NCI-H2081 treated with DMSO at 0.1 percent for 48 hours (cell line): Measurements from ENCODE around the gene EPS8.

ENCODE experiments used
- DNase-seq: peaks from one replicate; lab custom pipeline; 2025; lab: John Stamatoyannopoulos, UW

EPS8 gene

DNA sequence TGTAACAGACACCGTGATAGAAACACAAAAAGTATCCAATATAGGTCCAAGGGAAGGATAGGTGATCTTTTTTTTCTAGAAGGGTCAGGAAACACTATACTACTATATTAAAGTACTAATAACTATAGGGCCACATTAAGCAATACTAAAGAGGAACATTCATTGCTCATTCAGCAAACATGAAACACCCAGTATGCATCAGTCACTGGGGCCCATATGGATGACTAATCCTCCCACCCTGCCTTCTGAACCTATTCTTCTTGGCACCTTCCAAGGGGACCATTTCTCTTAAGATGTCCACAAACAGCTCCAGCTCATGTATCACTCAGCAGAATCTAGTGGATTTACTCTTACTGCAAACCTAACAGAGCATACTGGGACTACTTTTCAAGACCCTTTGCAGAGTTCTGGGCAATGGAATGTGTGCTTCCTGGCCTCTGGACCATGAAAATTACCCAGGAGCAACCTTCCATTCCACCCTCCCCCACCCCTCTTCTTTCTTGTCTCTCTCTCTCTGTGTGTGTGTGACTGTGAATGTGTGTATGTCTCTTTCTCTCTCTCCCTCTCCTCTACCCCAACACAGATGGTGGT lies 187.9 kb downstream of the EPS8 start:
- no peak for DNase-seq

DNA sequence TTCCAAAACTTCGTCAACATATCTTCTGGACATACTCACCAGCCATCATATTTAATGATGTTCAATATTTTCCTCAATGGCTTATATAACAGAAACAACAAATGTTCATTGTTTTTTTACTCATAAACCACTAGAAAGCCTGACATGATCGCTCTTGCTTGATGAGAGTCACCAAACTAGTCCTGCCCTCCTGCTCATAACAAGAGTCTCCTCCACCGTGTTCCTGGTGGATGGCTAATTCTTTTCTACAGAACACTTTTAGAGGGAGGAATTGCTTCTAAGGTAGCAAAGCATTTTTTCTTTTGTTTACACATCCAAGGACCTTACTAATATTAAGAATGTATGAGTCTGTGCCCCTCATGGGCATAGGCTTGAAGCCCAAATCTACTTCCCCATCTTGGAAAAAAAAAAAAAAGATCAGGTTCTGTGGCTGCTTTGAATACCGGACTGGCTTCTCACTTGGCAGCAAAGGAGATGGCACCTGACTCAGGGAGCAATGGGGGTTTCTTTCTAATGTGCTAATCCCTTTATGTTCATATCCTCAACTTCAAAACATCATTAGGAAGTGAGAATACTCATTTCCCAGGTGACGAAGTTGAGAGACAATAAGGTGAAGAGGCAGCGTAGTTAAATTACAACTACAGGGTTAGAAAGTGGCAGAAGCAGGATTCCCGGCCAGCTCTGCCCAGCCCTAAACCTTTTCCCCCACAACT lies 188.8 kb downstream of the EPS8 start:
- no peak for DNase-seq

DNA sequence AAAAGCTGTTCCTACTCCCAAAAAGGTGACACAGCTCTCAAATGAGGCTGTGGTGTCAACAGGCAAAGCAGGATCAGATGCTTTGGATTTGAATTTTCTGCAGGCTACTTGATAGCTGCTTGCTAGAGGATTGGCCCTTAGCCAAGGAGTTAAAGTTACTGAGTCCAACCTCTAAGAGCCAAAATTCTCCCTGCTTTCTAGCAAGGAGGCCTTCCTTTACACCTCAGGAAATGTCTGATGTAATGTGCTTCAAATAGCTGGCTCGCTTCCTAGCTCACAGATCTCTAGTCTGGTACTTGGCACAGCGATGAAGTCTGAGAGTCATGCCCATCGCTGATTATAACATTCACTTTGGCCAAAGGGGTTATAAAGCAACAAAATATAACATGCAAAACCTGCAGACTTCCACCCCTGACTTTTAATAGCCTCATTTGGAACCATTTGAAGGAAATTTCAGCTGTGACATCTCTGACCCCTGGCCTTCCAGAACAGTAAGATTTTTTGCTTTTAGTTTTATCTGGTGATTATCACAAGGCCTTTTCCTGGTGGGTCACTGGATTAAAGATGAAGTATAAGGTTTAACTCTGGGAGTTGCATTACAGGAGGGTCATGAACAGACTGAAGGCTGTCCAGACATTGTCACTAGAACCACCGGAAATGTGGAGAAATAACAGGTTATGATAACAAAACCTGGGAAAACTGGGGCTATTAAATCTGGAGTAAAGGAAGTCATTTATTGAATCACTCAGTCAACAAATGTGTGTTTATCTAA lies 189.7 kb downstream of the EPS8 start:
- DNase-seq: no peak

GRCh38 chr12:15597125-15597830 lies 191.9 kb downstream of the EPS8 start:
- DNase-seq: no peak

GRCh38 chr12:15596174-15596573 lies 193.0 kb downstream of the EPS8 start:
- DNase-seq: no peak

GRCh38 chr12:15592934-15593333 lies 196.3 kb downstream of the EPS8 start:
- no peak for DNase-seq

GRCh38 chr12:15591811-15592210 lies 197.4 kb downstream of the EPS8 start:
- no peak for DNase-seq

- no peak for DNase-seq
These were observed 198.9 kb downstream of the EPS8 start for GRCh38 chr12:15590180-15590826.

- DNase-seq: no peak
These were observed 199.7 kb downstream of the EPS8 start for GRCh38 chr12:15589328-15590032.

DNA sequence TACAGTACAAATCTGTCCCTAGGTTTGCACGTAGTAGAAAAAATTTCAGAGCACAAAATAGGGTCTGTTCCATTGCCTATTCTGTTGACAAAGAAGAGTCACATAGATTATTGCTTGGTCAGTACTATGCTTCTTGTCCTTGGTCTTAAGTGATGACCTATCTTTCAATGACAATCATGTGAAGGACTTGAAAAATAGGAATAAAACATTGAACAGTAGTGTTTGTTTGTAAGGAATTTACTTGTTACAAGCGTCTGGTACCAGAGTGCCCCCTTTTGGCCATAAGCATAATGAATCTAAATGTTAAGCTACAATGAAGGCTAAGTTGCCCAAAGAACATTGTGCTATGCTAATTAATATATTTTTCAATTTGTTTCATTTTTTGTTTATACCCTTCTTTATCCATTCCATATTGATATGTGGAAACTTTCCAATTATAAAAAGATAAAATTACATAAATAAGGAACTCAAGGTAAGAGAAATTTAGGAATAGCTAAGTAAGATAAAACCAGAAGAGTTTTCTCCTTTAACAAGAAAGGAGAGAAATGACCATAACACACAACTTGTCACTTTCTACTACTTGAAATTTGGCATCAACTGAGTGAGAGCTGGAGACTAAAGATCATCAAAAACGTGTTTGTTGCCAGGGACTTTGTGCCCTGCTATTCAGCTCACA lies 204.7 kb downstream of the EPS8 start:
- DNase-seq: no peak

GRCh38 chr12:15583804-15584203 lies 205.4 kb downstream of the EPS8 start:
- DNase-seq: no peak

GRCh38 chr12:15581006-15581405 lies 208.2 kb downstream of the EPS8 start:
- no peak for DNase-seq

DNA sequence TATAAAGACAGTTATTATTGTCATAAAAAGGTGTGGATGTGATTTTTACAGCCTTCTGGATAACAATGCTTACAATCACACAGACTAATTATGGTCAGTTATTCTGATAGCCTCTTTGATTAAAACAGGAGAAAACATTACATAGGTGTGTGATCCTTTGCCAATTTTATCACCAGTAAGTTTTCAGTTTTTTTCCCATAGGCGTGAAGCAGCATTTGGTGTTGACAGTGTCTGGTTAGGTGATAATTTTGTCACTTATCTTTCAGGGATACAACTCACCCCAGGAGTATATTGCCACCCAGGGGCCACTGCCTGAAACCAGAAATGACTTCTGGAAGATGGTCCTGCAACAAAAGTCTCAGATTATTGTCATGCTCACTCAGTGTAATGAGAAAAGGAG lies 208.8 kb downstream of the EPS8 start:
- DNase-seq: no peak

DNA sequence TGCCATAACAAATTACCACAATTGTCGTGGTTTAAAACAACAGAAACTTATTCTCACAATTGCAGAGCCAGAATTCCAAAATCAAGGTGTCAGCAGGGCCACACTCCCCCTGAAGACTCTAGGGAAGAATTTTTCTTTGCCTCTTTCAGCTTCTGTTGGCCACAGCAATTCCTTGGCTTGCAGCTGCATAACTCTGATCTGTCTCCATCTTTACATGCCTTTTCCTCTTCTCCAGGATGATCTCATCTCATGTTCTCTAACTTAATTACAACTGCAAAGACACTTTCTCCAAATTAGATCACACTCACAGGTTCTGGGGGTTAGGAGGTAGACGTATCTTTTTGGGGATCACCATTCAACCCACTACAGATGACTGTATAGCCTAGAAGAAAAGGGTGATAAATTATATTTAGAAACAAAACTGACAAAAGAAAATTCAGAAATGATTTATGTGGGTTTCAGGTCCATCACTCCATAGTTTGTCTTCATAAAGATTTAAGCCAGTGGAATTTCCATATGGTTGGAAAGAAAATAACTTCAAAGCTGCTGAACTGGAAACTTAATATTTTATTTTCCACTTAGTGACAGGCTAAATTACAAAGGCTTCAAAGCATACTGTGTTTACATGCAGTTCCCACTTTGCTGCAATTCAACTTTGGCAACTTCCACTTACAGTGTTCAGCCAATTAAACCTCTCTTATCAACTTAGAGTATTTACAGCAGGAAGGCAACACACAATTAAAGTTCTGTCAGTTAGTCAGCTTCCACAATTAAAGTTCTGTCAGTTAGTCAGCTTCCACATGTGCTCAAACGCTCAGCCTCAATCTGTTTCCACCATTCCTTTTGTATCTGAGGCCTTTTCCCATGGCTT lies 213.3 kb downstream of the EPS8 start:
- no peak for DNase-seq

- DNase-seq: no peak
These were observed 214.8 kb downstream of the EPS8 start for GRCh38 chr12:15574353-15574752.
